ENCODE data around the gene HOXC6. TPM values are rescaled to one million over a fixed set of nuclear protein-coding genes. Genes with fewer than 3 reads are reported as not detected.
A peak's percentile ranks its signal among the peaks of the same experiment; 100 is the strongest.

Gene HOXC6
- total RNA-seq, 2 experiments from 2014 or later, result not detected

Small RNAs within 50 kb of the gene (microRNA-seq; reads per million reads assigned to microRNA genes)
- 193 reads per million, percentile 73 among the genes with 10 or more reads in this experiment for gene MIR196A2
- gene MIR615, result not detected

Other genes starting within 250 kb of the HOXC6 start
- gene HOXC13, start 89.6 kb upstream of the HOXC6 start, total RNA-seq, result not detected
- not detected for gene HOXC12, start 73.5 kb upstream of the HOXC6 start, total RNA-seq
- not detected for gene HOXC11, start 55.3 kb upstream of the HOXC6 start, total RNA-seq
- not detected for gene HOTAIR, start 53.5 kb upstream of the HOXC6 start, total RNA-seq
- gene HOXC10, start 43.3 kb upstream of the HOXC6 start, total RNA-seq, result not detected
- gene HOXC9, start 28.3 kb upstream of the HOXC6 start, total RNA-seq, result not detected
- gene HOXC8, start 19.5 kb upstream of the HOXC6 start, total RNA-seq, result not detected
- gene HOXC5, start 4.6 kb downstream of the HOXC6 start, total RNA-seq, result not detected
- 1 to 10 TPM; 1.5 to 1.9 TPM for gene HOXC4, start 25.4 kb downstream of the HOXC6 start, total RNA-seq
- 10 to 100 TPM; 24.1 to 27.1 TPM for gene SMUG1, start 160.5 kb downstream of the HOXC6 start, total RNA-seq

Data from activated CD8-positive, alpha-beta memory T cell treated with anti-CD3 and anti-CD28 coated beads, Interleukin-2, amount 10 ng/mL, durations not matched to agents 7 days and 5 days (primary cell).